Measurements from ENCODE around the gene MCHR1.

The MCHR1 gene, protein sequence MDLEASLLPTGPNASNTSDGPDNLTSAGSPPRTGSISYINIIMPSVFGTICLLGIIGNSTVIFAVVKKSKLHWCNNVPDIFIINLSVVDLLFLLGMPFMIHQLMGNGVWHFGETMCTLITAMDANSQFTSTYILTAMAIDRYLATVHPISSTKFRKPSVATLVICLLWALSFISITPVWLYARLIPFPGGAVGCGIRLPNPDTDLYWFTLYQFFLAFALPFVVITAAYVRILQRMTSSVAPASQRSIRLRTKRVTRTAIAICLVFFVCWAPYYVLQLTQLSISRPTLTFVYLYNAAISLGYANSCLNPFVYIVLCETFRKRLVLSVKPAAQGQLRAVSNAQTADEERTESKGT

DNA sequence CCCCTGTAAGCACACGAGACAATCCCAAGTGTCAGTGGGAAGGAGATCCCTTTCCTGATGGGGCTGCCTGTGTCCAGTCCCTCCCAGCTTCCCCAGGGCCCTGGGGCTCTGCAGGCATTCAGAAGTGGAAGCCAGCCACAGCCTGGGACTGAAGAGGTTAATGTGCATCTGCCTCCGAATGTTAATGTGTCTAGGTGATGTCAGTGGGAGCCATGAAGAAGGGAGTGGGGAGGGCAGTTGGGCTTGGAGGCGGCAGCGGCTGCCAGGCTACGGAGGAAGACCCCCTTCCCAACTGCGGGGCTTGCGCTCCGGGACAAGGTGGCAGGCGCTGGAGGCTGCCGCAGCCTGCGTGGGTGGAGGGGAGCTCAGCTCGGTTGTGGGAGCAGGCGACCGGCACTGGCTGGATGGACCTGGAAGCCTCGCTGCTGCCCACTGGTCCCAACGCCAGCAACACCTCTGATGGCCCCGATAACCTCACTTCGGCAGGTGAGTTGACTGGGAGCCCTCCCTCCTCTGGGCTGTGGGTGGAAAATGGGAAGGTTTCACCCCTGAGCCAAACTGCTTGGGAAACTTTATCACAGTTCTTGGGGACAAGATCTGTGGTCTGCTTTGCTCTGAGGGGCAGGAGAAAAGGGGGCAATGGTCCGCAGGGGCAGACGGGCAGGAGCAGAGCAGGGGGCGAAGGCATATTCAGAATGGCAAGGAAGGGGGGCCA, at the start of gene MCHR1:
MCHR1 (plus strand) TSS at position 236 of the 715 bp plus-strand sequence; CDS start at position 405, 169 bp downstream.
- DNase-seq (ENCODE audit: low read depth, low spot score): peak; percentile 38

DNA sequence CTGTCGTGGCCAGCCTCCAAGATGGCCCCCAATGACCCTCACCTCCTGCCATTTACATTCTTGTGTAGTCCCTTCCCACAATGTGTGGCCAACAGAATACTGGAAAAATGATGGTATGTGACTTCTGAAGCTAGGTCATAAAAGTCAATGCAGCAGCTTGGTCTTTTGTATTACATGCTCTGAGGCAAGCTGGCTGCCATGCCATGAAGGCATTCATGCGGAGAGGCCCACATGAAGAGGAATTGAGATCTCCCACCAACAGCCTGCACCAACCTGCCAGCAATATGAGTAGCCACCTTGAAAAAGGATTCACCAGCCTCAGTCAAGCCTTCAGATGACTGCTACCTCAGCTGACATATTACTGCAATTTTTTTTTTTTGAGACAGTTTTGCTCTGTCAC, 47.4 kb upstream of the MCHR1 start:
- DNase-seq (ENCODE audit: low read depth, low spot score): peak; percentile 71

DNA sequence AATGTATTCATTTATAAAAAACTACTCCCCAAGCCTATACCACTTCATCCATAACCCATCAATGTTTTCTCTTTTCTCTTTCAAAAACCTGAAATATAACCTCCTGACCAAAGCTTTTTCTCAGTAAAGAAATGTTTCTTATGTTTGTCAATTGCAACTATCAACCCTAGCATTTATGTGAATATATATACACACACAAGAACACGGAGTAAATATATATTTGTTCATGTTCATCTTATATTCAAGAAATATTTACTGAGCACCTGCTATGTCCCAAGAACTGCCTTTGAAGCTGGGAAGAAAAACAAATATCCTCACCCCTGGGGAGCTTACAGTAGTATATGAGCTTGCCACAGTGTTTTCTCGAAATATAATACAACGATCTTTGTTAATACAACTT, 46.2 kb upstream of the MCHR1 start:
- DNase-seq (ENCODE audit: low read depth, low spot score): no peak

DNA sequence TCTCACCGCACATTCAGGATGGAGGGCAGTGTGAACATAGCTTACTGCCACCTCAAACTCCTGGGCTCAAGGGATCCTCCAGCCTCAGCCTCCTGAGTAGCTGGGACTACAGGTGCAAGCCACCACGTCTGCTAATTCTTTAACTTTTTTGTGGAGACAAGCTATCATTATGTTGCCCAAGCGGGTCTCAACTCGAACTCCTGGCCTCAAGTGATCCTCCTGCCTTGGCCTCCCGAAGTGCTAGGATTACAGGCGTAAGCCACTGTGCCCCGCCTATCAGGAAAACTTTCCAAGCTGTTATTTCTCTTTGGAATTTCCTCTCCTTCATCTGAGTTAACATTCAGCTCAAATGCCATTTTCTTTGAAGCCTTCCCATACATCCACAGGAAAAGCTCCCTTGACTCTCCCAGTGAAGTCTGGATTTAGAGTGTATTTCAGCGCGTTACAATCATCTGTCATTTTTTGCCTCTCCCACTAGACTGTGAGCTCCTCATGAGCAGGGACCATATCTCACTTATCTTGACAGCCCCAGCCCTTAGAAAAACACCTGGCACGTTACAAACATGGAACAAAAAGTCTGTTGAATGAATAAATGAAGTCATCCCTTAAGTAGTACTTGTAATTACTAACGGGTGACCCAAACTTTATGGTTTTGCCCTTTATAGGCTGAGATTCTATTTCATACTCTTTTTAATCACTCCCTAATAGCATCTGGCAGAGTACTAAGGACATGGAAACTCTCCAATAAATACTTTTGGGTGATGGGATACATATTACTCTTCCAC, 45.0 kb upstream of the MCHR1 start:
- DNase-seq (ENCODE audit: low read depth, low spot score): no peak

DNA sequence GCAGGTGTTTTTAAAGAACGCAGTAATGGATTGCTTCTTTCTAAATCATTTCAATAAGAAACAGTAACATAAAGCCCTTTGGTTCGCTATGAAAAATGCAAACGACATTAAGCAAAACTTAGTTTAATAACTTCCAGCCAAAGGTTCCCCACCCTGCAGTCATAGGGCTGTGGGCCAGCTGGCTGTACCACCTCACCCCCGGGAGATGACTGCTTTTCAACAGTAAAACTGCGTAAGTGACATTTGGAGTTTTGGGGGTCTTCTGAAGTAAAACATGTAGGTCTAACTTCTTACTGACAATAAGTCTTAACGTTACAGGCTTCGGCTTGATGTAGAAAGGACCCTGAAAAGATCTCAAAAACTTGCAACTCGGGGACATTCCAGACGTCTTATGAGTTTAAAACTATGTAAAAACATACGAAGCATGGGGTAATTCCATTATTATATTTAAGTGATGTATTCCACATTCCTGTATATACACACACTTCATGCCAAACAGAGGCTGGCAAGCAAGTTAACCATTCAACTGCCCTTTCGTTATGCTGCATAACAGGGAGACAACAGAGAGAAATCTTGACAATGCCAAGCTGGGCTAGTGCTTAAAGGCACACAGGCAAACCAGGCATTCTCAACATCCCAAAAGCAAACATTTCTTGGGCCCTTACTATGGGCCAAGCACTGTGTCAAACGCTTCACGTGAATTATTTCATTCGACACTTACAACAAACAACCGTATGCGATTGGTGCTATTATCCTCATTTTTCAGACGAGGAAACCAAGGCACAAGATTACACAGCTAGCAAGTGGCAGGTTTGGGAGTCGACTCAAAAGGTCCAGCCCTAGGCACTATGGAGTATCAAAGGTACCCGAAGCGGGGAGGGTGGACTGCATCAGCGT, 44.0 kb upstream of the MCHR1 start:
- DNase-seq (ENCODE audit: low read depth, low spot score): peak; percentile 32

DNA sequence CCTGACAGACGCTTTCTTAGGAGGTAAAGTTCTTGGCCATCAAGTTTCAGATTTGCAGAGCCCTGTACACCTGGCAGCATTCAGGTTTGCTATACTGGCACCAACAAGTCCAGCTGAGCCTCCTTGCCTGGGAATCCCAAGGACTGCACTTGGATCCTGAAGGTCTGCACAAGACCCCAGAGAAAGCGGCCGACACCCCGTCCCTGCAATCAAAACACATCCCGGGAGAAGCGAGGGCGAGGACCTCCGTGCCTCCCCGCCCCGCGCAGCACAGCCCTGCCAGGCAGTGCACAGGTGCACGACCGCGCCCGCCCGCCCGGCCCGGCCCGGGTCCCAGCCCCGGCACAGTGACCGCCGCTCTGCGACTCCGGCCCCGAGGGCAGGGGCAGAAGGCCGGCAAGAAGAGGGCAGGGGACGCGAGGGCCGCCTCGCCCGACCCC, 43.3 kb upstream of the MCHR1 start:
- DNase-seq (ENCODE audit: low read depth, low spot score): peak; percentile 28

DNA sequence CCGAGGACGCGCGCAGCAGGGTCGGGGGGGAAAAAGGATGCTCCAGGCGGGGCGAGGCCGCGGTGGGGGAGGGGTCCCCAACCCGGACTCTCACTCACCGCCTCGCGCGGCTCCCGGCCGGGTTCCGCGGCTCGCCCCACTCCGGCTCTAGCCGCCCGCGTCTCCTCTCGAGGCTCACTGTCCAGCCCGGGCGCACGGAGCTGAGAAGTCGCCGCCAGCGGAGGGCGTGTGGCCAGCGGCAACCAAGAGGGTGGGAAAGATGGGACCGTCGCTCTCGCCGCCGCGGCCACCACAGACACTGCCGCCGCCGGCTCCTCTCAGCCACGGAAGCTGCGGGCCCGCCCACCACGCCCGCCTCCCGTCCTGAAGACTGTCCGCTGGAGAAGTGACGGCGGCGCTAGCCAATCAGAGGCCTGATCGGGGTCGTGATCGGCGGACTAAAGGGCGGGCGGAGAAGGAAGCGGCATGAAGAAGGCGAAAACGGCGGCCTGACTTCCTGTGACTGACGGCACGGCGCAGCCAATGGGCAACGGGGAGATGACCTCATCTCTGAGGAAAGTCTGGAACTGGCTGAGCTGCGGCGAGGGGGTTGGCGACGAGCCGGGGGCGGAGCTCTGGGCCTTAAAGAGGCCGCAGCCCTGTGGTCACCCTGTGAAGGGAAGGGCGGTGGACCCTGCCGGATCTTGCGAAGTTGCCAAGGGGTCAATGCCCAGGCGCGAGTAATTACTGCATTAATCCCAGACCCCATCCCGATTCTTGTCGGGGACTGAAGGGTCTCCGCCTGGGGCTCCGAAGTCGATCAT, 42.7 kb upstream of the MCHR1 start, which contains the start of gene MRTFA:
MRTFA (minus strand) TSS at position 340 of the 803 bp plus-strand sequence.
- peak; percentile 100 for DNase-seq (ENCODE audit: low read depth, low spot score)

DNA sequence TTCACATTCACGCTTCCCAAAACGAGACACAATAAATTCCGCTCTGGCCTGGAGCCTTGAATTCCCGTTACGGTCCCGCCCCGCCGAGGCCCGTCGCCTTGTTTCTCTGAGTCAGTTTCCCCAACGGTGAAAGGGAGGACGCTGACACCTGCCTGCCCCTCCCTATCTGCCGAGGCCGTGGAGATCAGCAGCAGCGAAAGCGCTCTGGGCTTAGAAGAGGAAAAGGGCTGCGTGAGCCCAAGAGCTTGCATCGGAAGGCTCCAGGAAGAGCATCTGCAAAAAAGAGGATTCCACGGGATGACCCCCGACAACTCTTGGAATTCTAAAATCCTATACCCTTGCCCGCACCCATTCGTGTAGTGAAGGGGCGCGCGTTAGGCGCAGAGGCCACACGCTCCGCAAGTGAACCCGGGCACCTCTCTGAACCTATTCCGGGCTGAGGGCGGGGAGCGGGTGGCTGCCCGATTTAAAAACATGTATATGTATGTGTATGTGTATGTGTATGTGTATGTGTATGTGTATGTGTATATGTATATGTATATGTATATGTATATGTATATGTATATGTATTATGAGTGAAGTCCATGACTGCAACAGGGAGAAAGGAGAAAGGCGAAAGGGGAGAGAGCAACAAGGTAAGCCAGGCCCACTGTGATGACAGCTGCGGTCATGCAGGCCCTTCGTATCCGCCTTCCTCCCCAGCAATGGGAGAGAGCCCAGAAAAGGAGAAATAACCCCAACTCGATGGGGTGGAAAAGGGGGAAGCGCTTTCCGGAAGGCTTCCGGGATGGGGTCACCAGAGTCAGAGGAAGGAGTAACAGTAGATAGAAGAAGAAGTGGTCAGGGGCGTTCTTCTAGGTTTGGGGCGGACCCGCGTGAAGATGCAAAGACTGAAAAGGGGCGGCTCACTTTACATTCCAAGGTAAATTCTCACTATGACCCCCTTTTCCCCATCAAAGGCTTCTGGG, 41.8 kb upstream of the MCHR1 start:
- DNase-seq (ENCODE audit: low read depth, low spot score): no peak

DNA sequence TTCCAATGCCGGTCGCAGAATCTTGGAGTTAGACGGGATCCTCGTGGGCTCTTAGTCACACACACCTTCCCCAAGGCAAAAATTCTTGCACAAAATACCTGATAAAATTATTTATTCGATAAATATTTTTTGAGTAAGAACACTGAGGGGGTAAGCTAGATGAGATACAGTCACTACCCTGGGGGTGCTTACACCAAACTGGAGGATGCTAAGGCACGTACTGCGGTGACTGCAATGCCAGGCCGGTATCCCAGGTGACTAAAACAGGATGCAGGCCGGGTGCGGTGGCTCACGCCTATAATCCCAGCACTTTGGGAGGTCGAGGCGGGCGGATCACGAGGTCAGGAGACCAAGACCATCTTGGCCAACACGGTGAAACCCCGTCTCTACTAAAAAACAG, 41.0 kb upstream of the MCHR1 start:
- no peak for DNase-seq (ENCODE audit: low read depth, low spot score)

DNA sequence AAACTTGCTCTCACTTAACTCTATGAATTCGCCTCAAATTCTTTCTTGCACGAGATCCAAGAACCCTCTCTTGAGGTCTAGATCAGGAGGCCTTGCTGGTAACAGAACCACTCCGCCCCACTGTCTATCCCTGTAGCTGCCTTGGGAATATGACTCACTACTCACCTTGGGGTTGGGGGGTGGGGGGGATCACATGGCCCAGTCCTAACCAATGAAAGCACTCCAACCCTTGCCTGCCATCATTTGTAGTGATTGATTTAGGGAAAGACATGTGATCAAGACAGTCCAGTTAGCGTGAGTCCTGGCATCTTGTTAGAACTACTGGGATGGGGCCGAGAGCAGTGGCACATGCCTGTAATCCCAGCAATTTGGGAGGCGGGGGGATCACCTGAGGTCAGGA, 38.0 kb upstream of the MCHR1 start:
- DNase-seq (ENCODE audit: low read depth, low spot score): no peak

DNA sequence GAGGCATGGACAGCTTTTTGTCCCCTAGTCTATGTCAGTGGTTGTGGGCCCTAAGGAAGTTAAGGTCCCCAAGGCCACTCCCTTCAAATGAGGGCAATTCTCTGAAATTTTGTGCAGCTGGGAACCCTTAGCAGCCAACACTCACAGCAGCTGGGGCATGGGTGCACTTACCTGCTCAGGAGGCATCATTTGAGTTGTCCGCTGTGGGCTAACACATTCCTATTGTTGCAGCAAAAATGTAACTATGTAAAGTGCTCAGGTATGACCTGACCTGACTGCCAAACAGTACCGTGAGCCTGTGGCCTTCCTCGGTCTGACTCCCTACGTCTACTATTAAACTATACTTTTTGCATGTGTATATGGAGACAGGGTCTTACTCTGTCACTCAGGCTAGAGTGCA, 37.0 kb upstream of the MCHR1 start:
- DNase-seq (ENCODE audit: low read depth, low spot score): no peak

DNA sequence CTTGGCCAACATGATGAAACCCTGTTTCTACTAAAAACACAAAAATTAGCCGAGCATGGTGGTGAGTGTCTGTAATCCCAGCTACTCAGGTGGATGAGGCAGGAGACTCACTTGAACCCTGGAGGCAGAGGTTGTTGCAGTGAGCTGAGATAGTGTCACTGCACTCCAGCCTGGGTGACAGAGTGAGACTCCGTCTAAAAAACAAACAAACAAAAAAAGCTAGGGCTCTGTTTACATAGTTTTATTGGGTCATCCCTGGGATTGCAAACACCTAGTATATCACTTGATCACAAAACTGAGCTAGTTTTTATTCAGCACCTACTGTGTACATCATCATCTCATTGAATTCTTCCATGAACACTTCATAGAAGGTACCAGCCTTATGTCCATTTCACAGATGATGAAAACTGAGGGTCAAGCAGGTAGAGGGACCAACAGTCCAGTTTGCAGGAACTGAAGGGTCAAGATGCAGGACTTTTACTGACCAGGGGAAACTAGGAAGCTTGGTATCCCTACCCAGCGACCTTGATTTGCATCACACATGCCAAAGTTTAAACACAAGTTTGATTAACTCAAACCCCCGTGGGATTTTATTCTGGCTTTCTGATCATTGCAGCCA, 33.6 kb upstream of the MCHR1 start:
- no peak for DNase-seq (ENCODE audit: low read depth, low spot score)

DNA sequence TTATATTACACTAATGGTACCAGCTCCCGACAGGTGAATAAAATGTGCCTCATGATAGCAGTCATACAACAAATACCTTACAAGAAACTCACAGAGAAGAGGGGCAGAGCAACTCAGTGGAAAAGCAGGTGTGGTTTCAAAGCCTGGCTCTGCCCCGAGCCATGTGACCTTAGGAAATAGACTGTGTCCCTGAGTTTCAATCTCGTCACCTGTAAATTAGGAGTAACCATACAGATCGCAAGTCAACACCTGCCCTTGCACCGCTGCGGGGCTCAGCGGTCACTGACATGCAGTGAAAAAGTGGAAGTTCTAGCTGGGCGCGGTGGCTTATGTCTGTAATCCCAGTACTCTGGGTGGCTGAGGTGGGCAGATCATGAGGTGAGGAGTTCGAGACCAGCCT, 30.9 kb upstream of the MCHR1 start:
- no peak for DNase-seq (ENCODE audit: low read depth, low spot score)

DNA sequence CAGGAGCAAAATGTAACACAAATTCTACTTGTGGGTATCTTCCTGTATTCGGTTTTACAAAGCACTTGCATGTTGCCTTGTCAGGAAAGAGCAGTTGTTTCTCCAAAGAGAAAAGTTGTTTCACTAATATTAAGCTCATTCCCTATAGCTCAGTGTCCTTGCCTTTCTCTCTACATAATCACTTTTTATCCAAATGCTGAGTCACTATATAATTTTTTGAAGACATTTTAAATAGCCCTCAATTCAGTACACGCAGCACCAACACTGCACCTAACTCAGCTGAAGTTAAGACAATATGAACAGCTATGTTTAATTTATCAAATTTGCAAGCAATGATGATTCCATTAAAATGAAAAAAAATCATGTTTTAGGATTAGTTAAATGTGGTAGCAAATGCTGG, 28.2 kb upstream of the MCHR1 start:
- DNase-seq (ENCODE audit: low read depth, low spot score): no peak

DNA sequence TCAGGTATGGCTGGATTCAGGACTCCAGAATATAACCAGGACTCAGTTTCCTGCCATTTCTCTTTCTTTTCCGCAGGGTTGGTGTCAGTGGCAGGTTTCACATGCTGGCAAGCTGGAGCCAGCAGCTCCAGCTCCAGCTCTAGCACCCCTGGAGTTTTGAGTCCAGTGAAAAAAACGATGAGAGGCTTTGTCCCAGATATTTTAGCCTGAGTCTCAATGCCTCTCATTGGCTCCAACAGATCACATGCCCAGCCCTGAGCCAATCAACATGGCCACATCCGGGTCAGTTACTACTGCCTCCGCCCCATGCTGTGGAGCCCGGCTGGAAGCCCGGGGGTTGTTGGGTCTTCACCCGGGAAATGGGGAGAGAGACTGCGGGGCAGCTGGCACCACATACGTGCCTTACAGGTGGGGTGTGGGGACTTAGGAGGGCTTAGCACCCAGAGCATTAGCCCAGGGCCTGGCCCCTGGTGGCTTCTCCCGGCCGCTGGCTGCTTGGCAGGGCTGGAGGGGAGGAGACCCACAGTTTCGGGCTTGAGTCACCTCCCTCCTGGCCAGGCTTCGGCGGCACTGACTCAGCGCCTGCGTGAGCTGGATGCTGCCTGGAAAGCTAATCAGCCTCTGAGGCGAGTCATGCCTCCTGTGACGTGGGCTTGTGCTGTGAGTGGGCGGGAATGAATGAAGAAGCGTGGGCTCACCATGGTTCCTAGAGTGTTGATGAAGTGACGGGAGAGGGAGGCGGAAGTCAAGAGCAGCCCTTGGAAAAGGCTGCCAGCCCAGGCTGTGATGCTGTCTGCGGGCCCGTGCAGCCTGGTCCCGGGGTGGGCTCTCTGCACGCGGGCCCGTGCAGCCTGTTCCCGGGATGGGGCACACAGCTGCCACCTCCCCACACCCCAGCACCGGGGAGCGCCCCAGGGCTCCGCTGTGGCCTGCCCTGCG, 27.5 kb upstream of the MCHR1 start:
- peak; percentile 99 for DNase-seq (ENCODE audit: low read depth, low spot score)

DNA sequence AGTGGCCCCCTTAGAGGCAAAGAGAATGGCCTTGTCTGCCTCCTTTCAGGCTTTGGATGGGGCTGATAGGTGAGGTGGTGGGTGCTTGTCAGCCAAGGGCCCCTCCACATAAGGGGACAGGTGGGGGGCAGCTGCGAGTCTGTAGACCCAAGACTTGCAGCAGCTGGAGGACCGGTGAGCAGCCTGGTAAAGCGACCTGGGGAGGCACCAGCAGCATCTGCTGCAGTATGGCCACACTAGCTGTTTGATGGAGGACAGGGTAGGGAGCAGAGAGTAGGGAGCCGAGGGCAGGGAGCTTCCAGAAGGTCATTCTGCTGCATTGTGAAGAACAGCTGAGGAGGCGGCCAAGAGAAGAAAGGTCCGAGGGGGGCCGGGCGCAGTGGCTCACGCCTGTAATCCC, 25.9 kb upstream of the MCHR1 start:
- no peak for DNase-seq (ENCODE audit: low read depth, low spot score)

DNA sequence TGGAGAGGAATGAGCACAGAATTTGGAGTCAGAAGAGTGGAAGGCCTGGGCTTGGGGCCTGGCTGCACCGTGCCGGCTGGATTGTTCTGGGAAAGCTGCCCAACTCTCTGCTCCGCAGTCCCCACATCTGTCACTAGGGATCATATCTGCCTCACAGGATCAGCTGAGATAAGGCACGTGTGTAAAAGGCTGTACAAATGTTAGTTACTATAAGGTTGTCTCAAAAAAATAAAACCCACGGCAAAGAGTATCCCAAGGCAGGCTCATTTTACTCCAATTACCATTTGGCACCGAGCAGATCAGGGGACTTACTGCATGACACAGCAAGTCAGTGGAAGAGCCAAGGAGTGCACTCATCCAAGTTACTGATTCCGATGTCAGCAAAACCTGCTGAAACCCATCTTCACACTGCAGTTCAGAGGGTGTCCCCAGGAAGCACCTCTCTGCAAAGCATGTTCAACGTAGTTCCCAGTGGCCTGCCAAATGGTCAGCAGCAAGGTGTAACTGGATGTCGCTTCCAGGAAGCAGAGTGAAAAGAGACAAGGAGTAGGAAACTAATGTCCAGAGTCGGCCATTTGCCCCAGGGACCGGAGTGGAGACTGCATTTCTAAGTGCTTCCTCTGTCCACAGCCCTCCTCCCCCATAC, 24.6 kb upstream of the MCHR1 start:
- peak; percentile 72 for DNase-seq (ENCODE audit: low read depth, low spot score)

Measured in astrocyte of the hippocampus (primary cell).